ENCODE results near the gene TLCD2. TPM values are rescaled to one million over a fixed set of nuclear protein-coding genes. Genes with fewer than 3 reads are reported as not detected.
"Not testable (repeated sequence)": the region's sequence is repeated elsewhere in the genome, so short reads cannot be mapped to it uniquely, and the experiment has no call there.

Gene TLCD2
- polyA plus RNA-seq, 6 donors from 2014 or later = not detected

DNA sequence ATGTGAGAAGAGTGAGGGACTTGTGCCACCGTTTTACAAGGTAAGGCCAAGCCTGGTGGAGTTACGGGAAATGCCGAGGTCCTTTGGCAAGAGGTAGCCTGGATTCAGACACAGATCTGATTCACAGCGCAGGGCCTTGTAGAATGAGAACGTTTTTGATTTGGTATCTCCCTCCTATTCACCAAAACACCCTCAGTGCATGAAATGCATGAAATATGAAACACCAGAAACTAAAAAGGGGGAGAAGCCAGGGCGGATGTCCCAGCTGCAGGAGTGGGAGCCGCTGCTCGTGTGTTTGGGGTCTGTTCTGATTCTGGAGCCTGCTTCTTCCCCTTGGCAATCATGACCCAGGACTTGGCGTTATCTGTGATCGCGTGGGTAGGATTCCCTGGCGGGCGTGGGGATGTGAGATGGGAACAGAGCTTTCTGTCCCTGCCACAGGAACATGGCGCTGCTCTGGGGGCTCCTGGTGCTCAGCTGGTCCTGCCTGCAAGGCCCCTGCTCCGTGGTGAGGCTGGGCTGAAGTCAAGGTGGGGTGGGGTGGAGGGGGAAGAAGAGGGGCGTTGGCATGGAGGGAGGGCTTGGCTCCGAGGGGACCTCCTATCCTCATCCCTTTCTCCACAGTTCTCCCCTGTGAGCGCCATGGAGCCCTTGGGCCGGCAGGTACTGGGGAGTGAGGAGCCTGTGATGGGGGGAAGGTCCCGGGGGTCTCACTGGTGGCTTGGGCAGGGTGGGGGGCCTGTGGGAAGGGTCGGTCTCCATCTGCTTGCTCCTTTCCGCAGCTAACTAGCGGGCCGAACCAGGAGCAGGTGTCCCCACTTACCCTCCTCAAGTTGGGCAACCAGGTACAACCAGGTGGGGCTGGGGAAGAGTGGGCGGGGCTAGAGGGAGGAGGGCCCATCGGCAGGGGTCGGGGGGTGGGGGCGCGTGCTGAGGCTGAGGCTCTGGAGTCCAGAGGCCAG, 34.7 kb upstream of the TLCD2 start:
- Mint-ChIP-seq H3K9me3 (no peaks in the 10 kb centered on the region), H3K4me1 (no peaks in the 10 kb centered on the region), H3K36me3 (no peaks in the 10 kb centered on the region), H3K27ac (peak overlapping the region in 1 of 6 donors; percentile 54), H3K4me3 (no peak overlapping the region), H3K27me3 (no peaks in the 10 kb centered on the region)
- ATAC-seq (ENCODE audit: low read depth in 2 of 2) (no peak), DNase-seq (no peak)

DNA sequence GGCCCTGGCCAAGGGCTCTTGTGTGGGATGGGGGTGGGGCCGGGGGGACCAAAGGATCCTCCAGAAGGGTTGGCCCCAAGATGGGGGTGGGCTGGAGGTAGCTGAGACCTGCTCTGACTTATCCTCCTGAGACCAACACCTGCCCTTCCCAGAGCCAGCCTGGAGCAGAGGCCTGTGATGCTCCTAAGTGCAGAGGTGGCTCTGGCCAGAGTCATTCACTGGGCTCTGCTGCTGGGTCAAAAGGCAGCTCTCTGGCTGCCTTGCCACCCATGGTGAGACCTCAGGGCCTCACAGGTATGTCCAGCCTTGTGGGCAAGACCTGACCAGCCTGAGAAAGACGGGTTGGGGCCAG, 32.9 kb upstream of the TLCD2 start:
- Mint-ChIP-seq H3K27ac (no peak overlapping the region), H3K9me3 (no peaks in the 10 kb centered on the region), H3K4me3 (no peak overlapping the region), H3K27me3 (no peaks in the 10 kb centered on the region), H3K4me1 (no peaks in the 10 kb centered on the region), H3K36me3 (no peaks in the 10 kb centered on the region)
- DNase-seq (no peak), ATAC-seq (ENCODE audit: low read depth in 2 of 2) (no peak)

DNA sequence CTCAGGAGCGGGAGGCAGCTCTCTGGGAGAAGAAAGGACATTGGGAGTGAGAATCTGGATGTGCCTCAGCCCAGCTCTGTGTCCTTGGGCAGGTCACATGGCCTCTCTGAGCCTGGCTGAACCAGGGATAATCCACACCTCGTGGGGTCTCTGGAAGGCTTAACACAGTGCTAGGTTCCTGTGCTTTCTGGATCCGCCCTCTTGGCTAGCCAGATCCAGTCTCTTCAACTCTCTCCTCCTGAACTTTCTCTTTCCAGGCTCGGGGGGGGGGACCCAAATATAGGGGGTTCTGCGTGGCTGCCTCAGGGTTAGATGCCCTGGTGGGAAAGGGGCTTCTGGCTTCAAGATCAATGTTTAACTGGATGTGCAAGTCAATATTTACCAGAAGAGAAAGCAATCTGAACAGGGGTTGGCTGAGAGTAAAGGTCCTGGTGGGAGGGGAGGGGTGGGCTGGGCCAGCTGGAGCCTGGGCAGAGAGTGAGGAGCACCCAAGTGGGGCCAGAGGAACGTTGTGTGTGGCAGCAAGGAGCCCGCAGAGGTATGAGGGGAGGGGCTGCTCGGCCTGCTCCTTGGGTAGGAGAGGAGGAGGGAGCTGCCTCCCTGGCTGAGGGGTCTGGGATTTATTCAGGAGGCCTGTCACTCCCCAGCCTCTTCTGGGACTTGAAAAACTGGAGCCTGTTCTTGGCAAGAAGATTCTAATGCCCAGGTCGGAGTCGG, 32.4 kb upstream of the TLCD2 start, which contains the start of gene SERPINF2:
Gene SERPINF2 (plus strand): TSS at position 501 of the 717 bp plus-strand sequence. CDS start 2,125 bp downstream, outside the sequence.
- DNase-seq = no peak
- Mint-ChIP-seq H3K27me3 (no peaks in the 10 kb centered on the region), H3K4me3 (no peak within 1 kb of the TSS), H3K36me3 (no peaks in the 10 kb centered on the region), H3K27ac (no peak within 1 kb of the TSS), H3K9me3 (no peaks in the 10 kb centered on the region), H3K4me1 (no peaks in the 10 kb centered on the region)
- ATAC-seq (ENCODE audit: low read depth in 2 of 2) = no peak

DNA sequence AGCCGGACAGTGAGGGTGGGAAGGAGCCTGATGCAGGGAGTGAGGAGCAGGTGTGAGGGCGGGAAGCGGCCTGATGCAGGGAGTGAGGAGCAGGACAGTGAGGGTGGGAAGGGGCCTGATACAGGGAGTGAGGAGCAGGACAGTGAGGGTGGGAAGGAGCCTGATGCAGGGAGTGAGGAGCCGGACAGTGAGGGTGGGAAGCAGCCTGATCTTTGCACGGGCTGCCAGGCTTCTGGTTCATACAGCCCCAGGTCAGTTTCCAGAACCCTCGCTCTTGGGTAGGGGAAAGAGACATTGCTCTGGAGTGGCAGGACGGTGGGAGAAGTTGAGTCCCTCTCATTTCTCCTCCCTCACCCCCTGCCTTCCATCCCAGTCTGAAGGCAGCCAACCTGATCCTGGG, 31.7 kb upstream of the TLCD2 start:
- not testable (repeated sequence) for ATAC-seq (ENCODE audit: low read depth in 2 of 2); H3K9me3 Mint-ChIP-seq; H3K4me3 Mint-ChIP-seq; H3K27me3 Mint-ChIP-seq; H3K36me3 Mint-ChIP-seq; DNase-seq; H3K4me1 Mint-ChIP-seq; H3K27ac Mint-ChIP-seq

DNA sequence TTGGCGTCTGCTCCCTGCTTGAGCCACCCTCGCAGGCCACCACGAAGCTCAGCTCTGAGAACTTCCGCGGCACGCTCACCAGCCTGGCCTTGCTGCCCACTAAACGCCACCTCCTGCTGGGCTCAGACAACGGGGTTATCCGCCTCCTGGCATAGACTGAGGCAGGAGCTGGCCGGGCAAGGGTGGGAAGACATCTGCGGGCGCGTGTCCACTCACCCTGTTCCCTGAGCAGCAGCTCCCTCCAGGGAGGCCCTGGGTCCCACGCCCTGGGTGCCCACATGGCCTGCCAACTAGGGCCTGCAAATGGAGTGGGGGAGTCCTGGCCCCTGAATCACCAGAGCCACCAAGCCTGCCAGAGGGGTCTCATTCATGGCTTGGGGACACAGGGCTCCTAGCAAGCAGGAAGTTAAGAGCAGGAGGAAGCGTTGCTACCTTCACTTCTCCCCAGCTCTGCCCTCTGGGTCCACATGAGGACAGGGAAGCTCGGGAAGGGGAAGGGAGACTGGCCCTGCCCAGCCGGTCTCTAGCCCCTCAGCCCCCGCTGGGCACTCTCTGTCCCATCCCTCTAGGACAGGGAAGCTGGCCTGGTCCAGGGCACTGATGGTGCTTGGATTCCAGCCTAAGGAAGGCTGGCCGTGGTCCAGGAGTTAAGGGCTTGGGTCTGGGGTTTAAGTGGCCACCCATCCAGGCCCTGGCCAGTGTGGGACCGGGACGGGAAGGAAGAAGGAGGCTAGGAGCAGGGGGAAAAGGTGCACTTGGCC, 27.5 kb upstream of the TLCD2 start:
- peak overlapping the region in 1 of 6 donors; percentile 38 for H3K27ac Mint-ChIP-seq

DNA sequence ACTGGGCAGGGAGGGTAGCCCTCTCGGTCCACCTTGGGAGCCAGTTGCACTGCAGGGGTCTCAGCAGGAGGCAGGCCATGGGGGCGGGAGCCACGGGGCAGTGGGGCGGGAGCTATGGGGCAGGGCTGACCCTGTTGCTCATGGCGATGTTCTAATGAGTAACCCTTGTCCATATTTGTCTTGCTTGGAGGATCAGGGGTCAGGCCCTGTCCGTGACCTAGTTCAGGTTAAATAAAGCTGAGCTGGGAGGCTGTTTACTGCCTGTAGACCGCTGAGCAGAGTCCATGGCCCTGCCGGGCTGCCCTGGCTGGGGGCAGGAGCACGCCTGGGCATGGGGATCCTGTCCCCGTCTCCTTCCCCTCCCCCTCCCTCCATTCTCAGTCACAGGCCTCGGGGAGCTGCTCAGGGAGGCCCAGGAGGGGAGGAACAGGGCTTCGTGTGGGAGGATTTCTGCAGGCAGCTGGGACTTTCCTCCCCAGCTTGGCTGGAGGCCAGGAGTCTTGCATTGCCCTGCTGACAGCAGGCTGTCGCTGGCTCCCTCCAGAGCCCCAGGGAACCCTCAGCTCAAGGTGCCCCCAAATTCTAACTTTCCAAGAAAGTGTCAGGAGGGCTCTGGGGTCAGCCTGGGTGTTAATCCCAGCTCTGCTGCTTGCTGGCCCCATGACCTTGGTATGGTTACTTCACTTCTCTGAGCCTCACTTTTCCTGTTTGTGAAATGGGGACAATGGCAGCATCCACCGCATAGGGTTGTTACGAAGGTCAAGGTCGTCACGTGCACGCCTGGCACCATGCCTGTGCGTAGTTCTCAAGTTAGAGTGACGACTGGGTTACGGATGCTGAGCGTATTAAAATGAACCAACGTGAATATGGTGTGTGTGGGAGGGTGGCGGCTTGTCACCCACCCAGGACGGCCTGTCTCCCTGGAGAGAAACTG, 26.4 kb upstream of the TLCD2 start:
- no peak for ATAC-seq (ENCODE audit: low read depth in 2 of 2)
- H3K27ac Mint-ChIP-seq = peak overlapping the region in 1 of 6 donors; percentile 67
- H3K9me3 Mint-ChIP-seq = no peaks in the 10 kb centered on the region
- peaks cover 13 to 23% (median 23%) of the 10 kb centered on the region in 3 donors for H3K4me1 Mint-ChIP-seq
- H3K27me3 Mint-ChIP-seq = no peaks in the 10 kb centered on the region
- no peak for DNase-seq
- H3K36me3 Mint-ChIP-seq = peaks cover 4 to 8% of the 10 kb centered on the region in 2 donors
- H3K4me3 Mint-ChIP-seq = peak overlapping the region in 1 of 8 donors; percentile 9

More for the DNA sequence above, 27.5 kb upstream of the TLCD2 start:
- Mint-ChIP-seq H3K36me3 (peaks cover 4 to 8% of the 10 kb centered on the region in 2 donors), H3K4me3 (peak overlapping the region in 2 of 8 donors; percentile 16 to 45), H3K27me3 (no peaks in the 10 kb centered on the region), H3K9me3 (no peaks in the 10 kb centered on the region), H3K4me1 (peaks cover 11 to 17% (median 15%) of the 10 kb centered on the region in 3 donors)
- ATAC-seq (ENCODE audit: low read depth in 2 of 2) (no peak), DNase-seq (no peak)

DNA sequence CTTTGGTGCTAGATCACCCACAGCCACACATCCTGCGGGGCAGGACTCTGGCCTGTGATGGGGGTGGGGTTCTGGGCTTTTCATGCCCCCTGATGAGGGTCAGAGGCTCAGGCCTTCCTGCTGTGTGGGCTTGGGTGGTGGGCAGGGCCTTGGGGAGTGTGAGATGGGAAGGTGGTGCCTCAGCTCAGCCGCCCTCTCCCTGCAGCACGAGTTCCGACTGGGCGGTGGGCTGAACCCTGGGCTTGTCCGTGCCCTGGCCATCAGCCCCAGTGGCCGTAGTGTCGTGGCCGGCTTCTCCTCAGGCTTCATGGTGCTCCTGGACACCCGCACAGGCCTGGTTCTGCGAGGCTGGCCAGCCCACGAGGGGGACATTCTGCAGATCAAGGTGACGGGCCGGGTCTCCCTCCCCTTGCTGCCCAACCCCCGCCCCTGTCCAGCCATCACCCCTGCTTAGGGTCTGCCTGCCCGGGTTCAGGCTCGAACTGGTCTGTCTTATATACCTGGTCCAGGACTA, 25.7 kb upstream of the TLCD2 start:
- Mint-ChIP-seq H3K4me3 (peak overlapping the region in 1 of 8 donors; percentile 63), H3K4me1 (peaks cover 13 to 23% (median 23%) of the 10 kb centered on the region in 3 donors), H3K27me3 (no peaks in the 10 kb centered on the region), H3K36me3 (peaks cover 4 to 8% of the 10 kb centered on the region in 2 donors), H3K27ac (no peak overlapping the region), H3K9me3 (no peaks in the 10 kb centered on the region)
- DNase-seq (no peak), ATAC-seq (ENCODE audit: low read depth in 2 of 2) (no peak)

DNA sequence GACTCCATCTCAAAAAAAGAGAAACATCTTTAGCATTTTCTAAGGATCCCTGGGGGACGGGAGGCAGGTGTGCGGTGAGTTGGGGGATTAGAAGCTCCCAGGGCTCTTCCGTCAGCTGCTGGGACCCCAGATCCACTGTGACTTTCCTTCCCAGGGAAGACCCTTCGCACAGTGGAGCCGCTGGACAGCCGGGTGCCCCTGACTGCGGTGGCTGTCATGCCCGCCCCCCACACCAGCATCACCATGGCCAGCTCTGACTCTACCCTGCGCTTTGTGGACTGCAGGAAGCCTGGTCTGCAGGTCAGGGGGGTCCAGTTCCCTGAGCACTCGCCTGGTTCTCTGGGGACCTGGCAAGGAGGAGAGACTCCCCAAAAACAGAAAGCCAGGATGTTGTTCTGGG, 25.2 kb upstream of the TLCD2 start:
- H3K36me3 Mint-ChIP-seq = peaks cover 4 to 8% of the 10 kb centered on the region in 2 donors
- H3K4me3 Mint-ChIP-seq = peak overlapping the region in 1 of 8 donors; percentile 9
- no peak overlapping the region for H3K27ac Mint-ChIP-seq
- ATAC-seq (ENCODE audit: low read depth in 2 of 2) (no peak), DNase-seq (no peak)
- H3K9me3 Mint-ChIP-seq = no peaks in the 10 kb centered on the region
- H3K4me1 Mint-ChIP-seq = peaks cover 13 to 23% (median 23%) of the 10 kb centered on the region in 3 donors
- H3K27me3 Mint-ChIP-seq = no peaks in the 10 kb centered on the region

DNA sequence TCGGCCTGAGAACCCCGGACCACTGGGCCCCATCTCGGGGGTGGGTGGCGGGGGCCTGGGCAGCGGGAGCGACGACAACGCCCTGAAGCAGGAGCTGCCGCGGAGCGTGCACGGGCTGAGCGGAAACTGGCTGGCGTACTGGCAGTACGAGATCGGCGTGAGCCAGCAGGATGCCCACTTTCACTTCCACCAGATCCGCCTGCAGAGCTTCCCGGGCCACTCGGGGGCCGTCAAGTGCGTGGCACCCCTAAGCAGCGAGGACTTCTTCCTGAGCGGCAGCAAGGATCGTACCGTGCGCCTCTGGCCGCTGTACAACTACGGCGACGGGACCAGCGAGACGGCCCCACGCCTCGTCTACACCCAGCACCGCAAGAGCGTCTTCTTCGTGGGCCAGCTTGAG, 23.6 kb upstream of the TLCD2 start:
- Mint-ChIP-seq H3K4me3 (no peak overlapping the region), H3K4me1 (peaks cover 22 to 33% (median 32%) of the 10 kb centered on the region in 3 donors), H3K36me3 (peaks cover 4 to 18% of the 10 kb centered on the region in 2 donors), H3K27ac (peak overlapping the region in 1 of 6 donors; percentile 15), H3K9me3 (no peaks in the 10 kb centered on the region), H3K27me3 (no peaks in the 10 kb centered on the region)
- DNase-seq (no peak), ATAC-seq (ENCODE audit: low read depth in 2 of 2) (peak in 1 of 2 donors; percentile 49)

DNA sequence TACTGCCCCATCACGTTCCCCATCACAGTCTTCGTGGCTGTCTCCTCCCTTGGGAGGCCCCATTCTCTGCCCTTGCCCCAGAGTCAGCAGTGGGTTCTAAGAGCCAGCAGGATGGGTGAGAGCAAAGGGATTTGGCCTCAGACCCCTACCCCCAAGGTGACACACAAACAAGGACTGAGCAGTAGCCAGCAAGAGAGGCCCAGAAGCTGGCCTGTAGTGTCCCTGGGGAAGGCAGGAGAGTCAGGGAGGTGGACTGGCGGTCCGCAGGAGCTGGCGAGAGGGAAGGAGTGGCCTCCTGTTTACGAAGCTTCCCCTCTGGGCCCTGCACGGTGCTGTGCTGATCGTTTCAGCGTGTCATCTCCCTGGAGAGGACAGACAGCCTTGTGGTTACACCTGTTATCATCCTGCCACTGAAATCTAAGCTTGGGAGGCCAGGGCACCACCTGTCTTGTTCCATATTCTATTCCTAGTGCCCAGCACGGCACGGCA, 22.7 kb upstream of the TLCD2 start:
- no peak for DNase-seq
- Mint-ChIP-seq H3K36me3 (peaks cover 4 to 18% of the 10 kb centered on the region in 2 donors), H3K9me3 (no peaks in the 10 kb centered on the region), H3K4me1 (peaks cover 29 to 39% (median 32%) of the 10 kb centered on the region in 3 donors), H3K27me3 (no peaks in the 10 kb centered on the region), H3K27ac (peak overlapping the region; percentile 56 to 92 (median 84)), H3K4me3 (peak overlapping the region in 6 of 8 donors; percentile 3 to 79 (median 51))
- ATAC-seq (ENCODE audit: low read depth in 2 of 2) = peak; percentile 70 to 79

DNA sequence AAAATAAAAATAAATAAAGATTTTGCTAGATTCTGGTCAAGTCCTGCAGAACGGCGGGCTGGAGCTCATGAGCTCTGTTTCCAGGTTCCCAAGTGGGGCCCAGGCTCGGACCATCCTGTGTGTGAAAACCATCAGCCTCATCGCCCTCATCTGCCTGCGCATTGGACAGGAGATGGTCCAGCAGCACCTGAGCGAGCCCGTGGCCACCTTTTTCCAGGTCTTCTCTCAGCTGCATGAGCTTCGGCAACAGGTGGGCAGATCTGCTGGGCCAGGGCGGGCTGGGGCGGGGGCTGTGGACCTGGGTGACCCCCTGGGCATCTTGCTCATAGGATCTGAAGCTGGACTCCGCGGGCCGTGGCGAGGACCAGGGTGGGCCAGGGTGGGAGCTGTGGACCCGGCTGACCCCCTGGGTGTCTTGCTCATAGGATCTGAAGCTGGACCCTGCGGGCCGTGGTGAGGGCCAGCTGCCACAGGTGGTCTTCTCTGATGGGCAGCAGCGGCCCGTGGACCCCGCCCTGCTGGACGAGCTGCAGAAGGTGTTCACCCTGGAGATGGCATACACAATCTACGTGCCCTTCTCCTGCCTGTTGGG, 22.2 kb upstream of the TLCD2 start:
- H3K27me3 Mint-ChIP-seq = no peaks in the 10 kb centered on the region
- no peak for DNase-seq
- peaks cover 4 to 18% of the 10 kb centered on the region in 2 donors for H3K36me3 Mint-ChIP-seq
- H3K4me3 Mint-ChIP-seq = peak overlapping the region in 2 of 8 donors; percentile 43 to 59
- H3K9me3 Mint-ChIP-seq = no peaks in the 10 kb centered on the region
- peaks cover 31 to 39% (median 32%) of the 10 kb centered on the region in 3 donors for H3K4me1 Mint-ChIP-seq
- peak overlapping the region in 5 of 6 donors; percentile 75 to 92 (median 89) for H3K27ac Mint-ChIP-seq
- no peak for ATAC-seq (ENCODE audit: low read depth in 2 of 2)

DNA sequence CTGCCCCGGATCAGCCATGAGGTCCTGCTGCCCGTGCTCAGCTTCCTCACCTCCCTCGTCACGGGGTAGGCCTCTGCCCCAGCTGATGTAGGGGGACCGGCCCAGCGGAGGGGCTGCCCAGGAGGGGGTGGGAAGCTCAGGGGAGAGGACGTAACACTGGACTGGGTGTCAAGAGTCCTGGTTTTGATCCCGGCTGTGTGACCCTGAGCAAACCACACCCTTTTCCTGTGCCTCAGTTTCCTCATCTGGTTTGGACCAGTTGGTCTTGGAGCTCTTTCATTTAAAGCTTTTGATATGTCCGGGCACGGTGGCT, 21.0 kb upstream of the TLCD2 start:
- DNase-seq (no peak), ATAC-seq (ENCODE audit: low read depth in 2 of 2) (no peak)
- Mint-ChIP-seq H3K36me3 (peaks cover 4 to 18% of the 10 kb centered on the region in 2 donors), H3K27ac (peak overlapping the region in 1 of 6 donors; percentile 47), H3K4me3 (no peak overlapping the region), H3K4me1 (peaks cover 31 to 39% (median 32%) of the 10 kb centered on the region in 3 donors), H3K9me3 (no peaks in the 10 kb centered on the region), H3K27me3 (no peaks in the 10 kb centered on the region)

Data from naive B cell (primary cell).